Measurements from ENCODE around the gene RAB3GAP1. TPM values are rescaled to one million over a fixed set of nuclear protein-coding genes. Genes with fewer than 3 reads are reported as not detected.

Gene RAB3GAP1
- polyA plus RNA-seq, 1 donor, result 42.1 TPM

- no peak for DNase-seq
- no peaks in the 10 kb centered on the region for H3K4me1 ChIP-seq (ENCODE audit: control insufficient read depth, insufficient read depth, low read length)
- peaks cover 33% of the 10 kb centered on the region for H3K36me3 ChIP-seq (ENCODE audit: control insufficient read depth, insufficient read depth, low read length)
- no peaks in the 10 kb centered on the region for H3K27me3 ChIP-seq (ENCODE audit: control insufficient read depth, insufficient read depth, low read length)
- no peak overlapping the region for H3K27ac ChIP-seq (ENCODE audit: low read length)
- H3K9me3 ChIP-seq (ENCODE audit: control insufficient read depth, low read depth, low read length), result peaks cover 4% of the 10 kb centered on the region
- WGBS (ENCODE audit: insufficient coverage, low lambda C conversion rate), result 100% methylated on average over 1 of the region's 9 CpGs
- H3K4me3 ChIP-seq (ENCODE audit: low read length), result no peak overlapping the region
These were observed 122.1 kb downstream of the RAB3GAP1 start for GRCh38 chr2:135174049-135174809.

DNA sequence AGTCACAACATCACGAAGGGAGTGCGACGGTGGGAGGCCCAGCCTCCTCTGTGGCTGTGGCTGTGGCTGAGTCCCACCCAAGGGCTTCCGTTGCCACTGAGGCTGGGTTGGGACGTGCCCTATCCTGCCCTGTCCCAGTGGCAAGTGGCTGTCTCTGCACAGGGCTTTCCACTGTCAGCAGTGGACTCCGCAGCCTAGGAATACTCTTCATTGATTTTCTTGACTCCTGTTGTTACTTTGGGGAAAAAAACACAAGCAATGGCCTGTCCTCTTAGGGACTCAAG, 122.7 kb downstream of the RAB3GAP1 start:
- Histone ChIP-seq H3K4me3 (ENCODE audit: low read length) (no peak overlapping the region), H3K4me1 (ENCODE audit: control insufficient read depth, insufficient read depth, low read length) (no peaks in the 10 kb centered on the region), H3K9me3 (ENCODE audit: control insufficient read depth, low read depth, low read length) (peaks cover 4% of the 10 kb centered on the region), H3K27ac (ENCODE audit: low read length) (no peak overlapping the region), H3K36me3 (ENCODE audit: control insufficient read depth, insufficient read depth, low read length) (peaks cover 28% of the 10 kb centered on the region), H3K27me3 (ENCODE audit: control insufficient read depth, insufficient read depth, low read length) (no peaks in the 10 kb centered on the region)
- WGBS (ENCODE audit: insufficient coverage, low lambda C conversion rate), result no CpG with 5 or more reads among the region's 6 CpGs
- no peak for DNase-seq

DNA sequence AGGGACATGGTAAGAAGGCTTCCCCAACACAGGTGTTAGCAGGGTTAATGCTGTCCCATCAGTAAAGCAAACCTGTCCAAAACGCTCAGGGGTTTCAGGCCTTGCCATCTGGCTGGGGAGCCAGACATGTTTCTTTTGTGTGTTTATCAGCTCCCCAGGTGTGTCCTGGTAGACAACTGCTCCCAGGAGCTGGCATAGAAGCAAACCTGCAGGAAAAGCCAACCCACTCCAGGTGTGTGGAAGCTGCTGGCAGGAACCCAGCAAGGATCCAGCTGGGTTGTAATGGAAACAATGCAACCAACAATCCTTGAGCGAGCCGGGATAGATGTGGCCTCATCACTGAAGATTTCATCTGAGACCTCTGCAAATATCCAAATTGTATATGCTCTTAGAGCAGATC, 123.1 kb downstream of the RAB3GAP1 start:
- no peak overlapping the region for H3K4me3 ChIP-seq (ENCODE audit: low read length)
- no peaks in the 10 kb centered on the region for H3K27me3 ChIP-seq (ENCODE audit: control insufficient read depth, insufficient read depth, low read length)
- no peaks in the 10 kb centered on the region for H3K4me1 ChIP-seq (ENCODE audit: control insufficient read depth, insufficient read depth, low read length)
- no peak for DNase-seq
- peaks cover 4% of the 10 kb centered on the region for H3K9me3 ChIP-seq (ENCODE audit: control insufficient read depth, low read depth, low read length)
- H3K36me3 ChIP-seq (ENCODE audit: control insufficient read depth, insufficient read depth, low read length), result peaks cover 24% of the 10 kb centered on the region
- H3K27ac ChIP-seq (ENCODE audit: low read length), result no peak overlapping the region
- no CpG with 5 or more reads among the region's 3 CpGs for WGBS (ENCODE audit: insufficient coverage, low lambda C conversion rate)

DNA sequence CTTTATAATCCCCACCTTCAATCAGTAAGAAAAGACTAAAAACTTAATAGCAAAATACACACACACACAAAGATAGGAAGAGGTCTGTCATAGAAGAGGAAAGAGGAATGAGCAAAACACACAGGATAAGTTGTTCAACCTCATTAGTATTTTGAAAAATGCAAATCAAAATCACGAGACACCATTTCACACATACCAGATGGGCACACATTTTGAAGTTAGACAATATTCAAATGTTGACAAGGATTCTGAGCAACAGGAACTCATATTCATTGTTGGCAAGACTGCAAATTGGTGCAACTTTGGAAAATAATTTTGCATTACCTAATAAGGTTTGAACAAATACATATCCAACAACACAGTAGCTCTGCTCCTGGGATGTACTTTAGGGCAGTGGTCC, 127.6 kb downstream of the RAB3GAP1 start:
- no CpG with 5 or more reads among the region's 1 CpG for WGBS (ENCODE audit: insufficient coverage, low lambda C conversion rate)
- peaks cover 4% of the 10 kb centered on the region for H3K9me3 ChIP-seq (ENCODE audit: control insufficient read depth, low read depth, low read length)
- no peak overlapping the region for H3K27ac ChIP-seq (ENCODE audit: low read length)
- H3K36me3 ChIP-seq (ENCODE audit: control insufficient read depth, insufficient read depth, low read length), result peaks cover 6% of the 10 kb centered on the region
- H3K4me1 ChIP-seq (ENCODE audit: control insufficient read depth, insufficient read depth, low read length), result no peaks in the 10 kb centered on the region
- no peak for DNase-seq
- no peak overlapping the region for H3K4me3 ChIP-seq (ENCODE audit: low read length)
- no peaks in the 10 kb centered on the region for H3K27me3 ChIP-seq (ENCODE audit: control insufficient read depth, insufficient read depth, low read length)

DNA sequence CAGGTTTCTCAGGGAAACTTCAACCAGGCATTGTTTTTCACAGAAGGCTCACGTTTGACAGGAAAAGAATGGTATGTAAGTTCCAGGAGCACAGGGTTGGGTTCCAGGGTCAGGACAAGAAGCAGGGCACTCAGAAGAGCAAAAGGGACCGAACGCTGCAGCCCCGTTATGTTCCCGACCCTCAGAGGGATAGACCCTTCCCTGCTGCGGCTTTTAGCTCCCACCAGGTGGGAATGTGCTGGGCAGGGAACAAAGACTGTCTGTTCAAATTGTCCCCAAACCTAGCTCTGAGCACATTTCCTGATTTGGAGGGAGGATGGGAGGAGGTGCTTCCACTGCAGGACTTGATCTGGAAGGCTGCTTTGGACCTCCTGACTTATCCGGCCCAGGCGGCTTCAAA, 130.1 kb downstream of the RAB3GAP1 start:
- H3K27me3 ChIP-seq (ENCODE audit: control insufficient read depth, insufficient read depth, low read length), result no peaks in the 10 kb centered on the region
- no peaks in the 10 kb centered on the region for H3K4me1 ChIP-seq (ENCODE audit: control insufficient read depth, insufficient read depth, low read length)
- no peak overlapping the region for H3K27ac ChIP-seq (ENCODE audit: low read length)
- no peaks in the 10 kb centered on the region for H3K36me3 ChIP-seq (ENCODE audit: control insufficient read depth, insufficient read depth, low read length)
- no peak for DNase-seq
- no peak overlapping the region for H3K4me3 ChIP-seq (ENCODE audit: low read length)
- no peaks in the 10 kb centered on the region for H3K9me3 ChIP-seq (ENCODE audit: control insufficient read depth, low read depth, low read length)
- WGBS (ENCODE audit: insufficient coverage, low lambda C conversion rate), result no CpG with 5 or more reads among the region's 8 CpGs

- Histone ChIP-seq H3K27me3 (ENCODE audit: control insufficient read depth, insufficient read depth, low read length) (no peaks in the 10 kb centered on the region), H3K27ac (ENCODE audit: low read length) (no peak overlapping the region), H3K9me3 (ENCODE audit: control insufficient read depth, low read depth, low read length) (no peaks in the 10 kb centered on the region), H3K36me3 (ENCODE audit: control insufficient read depth, insufficient read depth, low read length) (no peaks in the 10 kb centered on the region), H3K4me1 (ENCODE audit: control insufficient read depth, insufficient read depth, low read length) (no peaks in the 10 kb centered on the region), H3K4me3 (ENCODE audit: low read length) (no peak overlapping the region)
- no peak for DNase-seq
- 100% methylated on average over 1 of the region's 3 CpGs for WGBS (ENCODE audit: insufficient coverage, low lambda C conversion rate)
These were observed 130.5 kb downstream of the RAB3GAP1 start for GRCh38 chr2:135182601-135183000.

DNA sequence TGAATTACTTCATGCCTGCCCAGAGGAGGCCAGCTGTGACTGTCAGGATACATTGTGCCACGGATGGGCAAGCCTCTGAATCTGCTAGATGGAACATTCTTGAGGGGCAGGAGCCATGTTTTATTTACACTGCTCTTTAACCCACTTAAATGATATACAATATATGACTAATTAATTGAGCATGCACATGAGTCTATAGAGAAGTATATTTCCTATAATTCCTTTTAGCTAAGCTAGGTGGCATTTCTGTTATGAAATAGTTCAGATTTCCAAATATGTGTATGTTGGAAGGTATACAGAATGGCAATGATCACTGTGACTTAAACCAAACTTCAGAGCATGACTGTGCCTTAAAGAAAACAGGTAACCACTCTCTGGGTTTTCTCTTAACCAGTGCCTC, 131.7 kb downstream of the RAB3GAP1 start:
- Histone ChIP-seq H3K9me3 (ENCODE audit: control insufficient read depth, low read depth, low read length) (peaks cover 2% of the 10 kb centered on the region), H3K27me3 (ENCODE audit: control insufficient read depth, insufficient read depth, low read length) (no peaks in the 10 kb centered on the region), H3K4me1 (ENCODE audit: control insufficient read depth, insufficient read depth, low read length) (no peaks in the 10 kb centered on the region), H3K36me3 (ENCODE audit: control insufficient read depth, insufficient read depth, low read length) (no peaks in the 10 kb centered on the region), H3K4me3 (ENCODE audit: low read length) (no peak overlapping the region), H3K27ac (ENCODE audit: low read length) (no peak overlapping the region)
- no peak for DNase-seq
- no CpG with 5 or more reads among the region's 1 CpG for WGBS (ENCODE audit: insufficient coverage, low lambda C conversion rate)

DNA sequence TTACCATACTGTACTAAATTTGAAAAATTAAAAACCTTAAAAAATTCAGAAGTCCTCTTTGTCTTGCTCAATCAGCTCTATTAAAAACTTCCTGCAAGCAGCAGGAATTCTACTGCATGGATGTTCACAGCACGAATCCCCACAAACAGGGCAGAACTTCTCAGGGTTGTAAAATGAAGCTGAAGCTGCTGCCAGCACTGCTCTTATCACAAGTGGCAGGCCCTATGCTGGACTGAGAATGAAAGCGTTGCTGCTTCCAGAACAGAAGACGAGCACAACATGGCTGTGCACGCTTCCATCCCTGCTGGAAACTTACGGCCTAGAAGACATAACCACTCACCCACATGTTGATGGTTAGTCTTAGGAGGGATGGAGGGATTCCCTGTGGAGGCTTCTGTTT, 134.0 kb downstream of the RAB3GAP1 start:
- H3K4me1 ChIP-seq (ENCODE audit: control insufficient read depth, insufficient read depth, low read length), result no peaks in the 10 kb centered on the region
- H3K27ac ChIP-seq (ENCODE audit: low read length), result no peak overlapping the region
- H3K9me3 ChIP-seq (ENCODE audit: control insufficient read depth, low read depth, low read length), result peaks cover 9% of the 10 kb centered on the region
- no peak overlapping the region for H3K4me3 ChIP-seq (ENCODE audit: low read length)
- H3K27me3 ChIP-seq (ENCODE audit: control insufficient read depth, insufficient read depth, low read length), result no peaks in the 10 kb centered on the region
- WGBS (ENCODE audit: insufficient coverage, low lambda C conversion rate), result 40% methylated on average over 1 of the region's 5 CpGs
- no peaks in the 10 kb centered on the region for H3K36me3 ChIP-seq (ENCODE audit: control insufficient read depth, insufficient read depth, low read length)
- DNase-seq, result no peak

- no peak overlapping the region for H3K27ac ChIP-seq (ENCODE audit: low read length)
- WGBS (ENCODE audit: insufficient coverage, low lambda C conversion rate), result 86% methylated on average over 1 of the region's 3 CpGs
- peaks cover 9% of the 10 kb centered on the region for H3K9me3 ChIP-seq (ENCODE audit: control insufficient read depth, low read depth, low read length)
- no peaks in the 10 kb centered on the region for H3K27me3 ChIP-seq (ENCODE audit: control insufficient read depth, insufficient read depth, low read length)
- H3K4me1 ChIP-seq (ENCODE audit: control insufficient read depth, insufficient read depth, low read length), result no peaks in the 10 kb centered on the region
- H3K36me3 ChIP-seq (ENCODE audit: control insufficient read depth, insufficient read depth, low read length), result no peaks in the 10 kb centered on the region
- no peak for DNase-seq
- no peak overlapping the region for H3K4me3 ChIP-seq (ENCODE audit: low read length)
These were observed 135.2 kb downstream of the RAB3GAP1 start for GRCh38 chr2:135187270-135187669.

GRCh38 chr2:135189148-135189547, 137.1 kb downstream of the RAB3GAP1 start:
- Histone ChIP-seq H3K4me3 (ENCODE audit: low read length) (no peak overlapping the region), H3K27ac (ENCODE audit: low read length) (no peak overlapping the region), H3K4me1 (ENCODE audit: control insufficient read depth, insufficient read depth, low read length) (no peaks in the 10 kb centered on the region), H3K36me3 (ENCODE audit: control insufficient read depth, insufficient read depth, low read length) (no peaks in the 10 kb centered on the region), H3K27me3 (ENCODE audit: control insufficient read depth, insufficient read depth, low read length) (no peaks in the 10 kb centered on the region), H3K9me3 (ENCODE audit: control insufficient read depth, low read depth, low read length) (peaks cover 9% of the 10 kb centered on the region)
- WGBS (ENCODE audit: insufficient coverage, low lambda C conversion rate), result no CpG with 5 or more reads among the region's 1 CpG
- no peak for DNase-seq

DNA sequence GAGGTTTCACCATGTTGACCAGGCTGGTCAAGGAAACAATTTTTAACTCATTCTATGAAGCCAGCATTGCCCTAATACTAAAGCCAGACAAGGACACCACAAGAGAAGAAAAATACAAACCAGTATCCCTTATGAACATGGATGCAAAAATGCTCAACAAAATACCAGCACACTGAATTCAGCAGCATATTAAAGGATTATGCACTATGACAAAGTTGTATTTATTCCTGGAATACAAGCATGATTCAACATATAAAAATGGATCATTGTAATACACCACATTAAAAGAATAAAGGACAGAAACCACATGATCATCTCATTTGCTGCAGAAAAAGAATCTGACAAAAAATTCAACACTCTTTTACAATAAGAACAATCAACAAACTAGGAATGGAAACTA, 138.7 kb downstream of the RAB3GAP1 start:
- H3K9me3 ChIP-seq (ENCODE audit: control insufficient read depth, low read depth, low read length), result peaks cover 9% of the 10 kb centered on the region
- no peaks in the 10 kb centered on the region for H3K27me3 ChIP-seq (ENCODE audit: control insufficient read depth, insufficient read depth, low read length)
- no peaks in the 10 kb centered on the region for H3K4me1 ChIP-seq (ENCODE audit: control insufficient read depth, insufficient read depth, low read length)
- H3K36me3 ChIP-seq (ENCODE audit: control insufficient read depth, insufficient read depth, low read length), result no peaks in the 10 kb centered on the region
- H3K27ac ChIP-seq (ENCODE audit: low read length), result no peak overlapping the region
- no peak for DNase-seq
- H3K4me3 ChIP-seq (ENCODE audit: low read length), result no peak overlapping the region

Measured in large intestine (tissue), 3 donors.